Type B pancreatic cell (in vitro differentiated cells): Measurements from ENCODE around the gene STPG2. TPM values are rescaled to one million over a fixed set of nuclear protein-coding genes. Genes with fewer than 3 reads are reported as not detected.

ENCODE experiments used
- DNase-seq: peaks from one replicate; pipeline ENCODE4 v3.0.0; 2021; ENCODE audit warnings: mixed read lengths; ENCODE audit not compliant: unreplicated experiment; ENCODE audit errors: extremely low spot score
- H3K27ac Mint-ChIP-seq: 2 replicates; pipeline ENCODE4 v1.8.0; 2021; ENCODE audit warnings: mild to moderate bottlenecking, mixed read lengths
- H3K27me3 Mint-ChIP-seq: 2 replicates; pipeline ENCODE4 v1.8.0; 2021; ENCODE audit warnings: mixed read lengths
- H3K36me3 Mint-ChIP-seq: 2 replicates; pipeline ENCODE4 v1.8.0; 2021; ENCODE audit warnings: mixed read lengths
- H3K4me1 Mint-ChIP-seq: one replicate; pipeline ENCODE4 v1.8.0; 2021; ENCODE audit warnings: mixed read lengths; ENCODE audit not compliant: unreplicated experiment
- H3K4me3 Mint-ChIP-seq: 2 replicates; pipeline ENCODE4 v1.8.0; 2021; ENCODE audit warnings: mild to moderate bottlenecking, mixed read lengths
- H3K9me3 Mint-ChIP-seq: 2 replicates; pipeline ENCODE4 v1.8.0; 2021; ENCODE audit warnings: mixed read lengths
- CTCF ChIP-seq: fragments of 200-600 bp; sonication (generic); conservative IDR thresholded peaks from 2 replicates; pipeline ENCODE4 v1.5.0; 2021; ENCODE audit warnings: antibody characterized with exemption, mild to moderate bottlenecking
- total RNA-seq: library from RNA; stranded (reverse); gene quantifications from 2 replicates; pipeline ENCODE4 v1.2.1, GENCODE V29; 2021; ENCODE audit warnings: low replicate concordance

The STPG2 gene
- total RNA-seq, 1 donor from 2014 or later = 0.29 TPM

GRCh38 chr4:97531351-97531750 lies 611.9 kb downstream of the STPG2 start:
- H3K9me3 Mint-ChIP-seq = no peaks in the 10 kb centered on the region
- H3K4me1 Mint-ChIP-seq = no peaks in the 10 kb centered on the region
- H3K36me3 Mint-ChIP-seq = no peaks in the 10 kb centered on the region
- H3K4me3 Mint-ChIP-seq = no peak overlapping the region
- DNase-seq = no peak
- no peaks in the 10 kb centered on the region for H3K27me3 Mint-ChIP-seq
- no peak overlapping the region for H3K27ac Mint-ChIP-seq
- no peak for TF ChIP-seq CTCF

- Mint-ChIP-seq H3K9me3 (no peaks in the 10 kb centered on the region), H3K36me3 (no peaks in the 10 kb centered on the region), H3K27ac (no peak overlapping the region), H3K27me3 (no peaks in the 10 kb centered on the region), H3K4me3 (no peak overlapping the region), H3K4me1 (no peaks in the 10 kb centered on the region)
- DNase-seq = no peak
- TF ChIP-seq CTCF = no peak
These were observed 612.6 kb downstream of the STPG2 start for GRCh38 chr4:97530676-97531075.

GRCh38 chr4:97525236-97525635 lies 618.0 kb downstream of the STPG2 start:
- no peaks in the 10 kb centered on the region for H3K4me1 Mint-ChIP-seq
- DNase-seq = no peak
- no peak overlapping the region for H3K27ac Mint-ChIP-seq

GRCh38 chr4:97517939-97518338 lies 625.3 kb downstream of the STPG2 start:
- no peak overlapping the region for H3K4me3 Mint-ChIP-seq
- no peak for TF ChIP-seq CTCF
- H3K4me1 Mint-ChIP-seq = peaks cover 5% of the 10 kb centered on the region
- no peak for DNase-seq
- no peaks in the 10 kb centered on the region for H3K9me3 Mint-ChIP-seq
- no peak overlapping the region for H3K27ac Mint-ChIP-seq
- no peaks in the 10 kb centered on the region for H3K36me3 Mint-ChIP-seq
- no peaks in the 10 kb centered on the region for H3K27me3 Mint-ChIP-seq

More at GRCh38 chr4:97525236-97525635, 618.0 kb downstream of the STPG2 start:
- Mint-ChIP-seq H3K27me3 (no peaks in the 10 kb centered on the region), H3K4me3 (no peak overlapping the region), H3K36me3 (no peaks in the 10 kb centered on the region), H3K9me3 (no peaks in the 10 kb centered on the region)
- TF ChIP-seq CTCF = no peak

- no peak overlapping the region for H3K4me3 Mint-ChIP-seq
- DNase-seq = no peak
- TF ChIP-seq CTCF = no peak
- peaks cover 5% of the 10 kb centered on the region for H3K4me1 Mint-ChIP-seq
- no peak overlapping the region for H3K27ac Mint-ChIP-seq
- H3K27me3 Mint-ChIP-seq = no peaks in the 10 kb centered on the region
- H3K36me3 Mint-ChIP-seq = no peaks in the 10 kb centered on the region
- no peaks in the 10 kb centered on the region for H3K9me3 Mint-ChIP-seq
These were observed 629.4 kb downstream of the STPG2 start for GRCh38 chr4:97513917-97514316.

Other genes starting within 250 kb of the STPG2 start
- 24.8 and 31.6 TPM in 2 replicates for gene RAP1GDS1, start 117.9 kb upstream of the STPG2 start, total RNA-seq